HG02588 (cell line): ENCODE results near the gene STT3B.

Experiments
- ATAC-seq: cut with Tn5 transposase; IDR thresholded peaks from one replicate; pipeline ENCODE4 v1.9.1; 2021; ENCODE audit warnings: mild to moderate bottlenecking, moderate library complexity; ENCODE audit not compliant: unreplicated experiment

STT3B gene

GRCh38 chr3:31636049-31636448 lies 103.3 kb downstream of the STT3B start:
- no peak for ATAC-seq

- no peak for ATAC-seq
Observed at GRCh38 chr3:31636694-31637442, 104.1 kb downstream of the STT3B start.

GRCh38 chr3:31639828-31640227 lies 107.1 kb downstream of the STT3B start:
- ATAC-seq, result no peak

- ATAC-seq, result no peak
Observed at GRCh38 chr3:31645256-31645655, 112.5 kb downstream of the STT3B start.

GRCh38 chr3:31648286-31648968 lies 115.7 kb downstream of the STT3B start:
- ATAC-seq, result no peak

- no peak for ATAC-seq
Observed at GRCh38 chr3:31652296-31652695, 119.6 kb downstream of the STT3B start.

- no peak for ATAC-seq
Observed at GRCh38 chr3:31653464-31653863, 120.7 kb downstream of the STT3B start.

- ATAC-seq, result no peak
Observed at GRCh38 chr3:31654998-31655397, 122.3 kb downstream of the STT3B start.

GRCh38 chr3:31659246-31659645 lies 126.5 kb downstream of the STT3B start:
- no peak for ATAC-seq

- no peak for ATAC-seq
Observed at GRCh38 chr3:31661286-31661685, 128.6 kb downstream of the STT3B start.

- ATAC-seq, result no peak
Observed at GRCh38 chr3:31661993-31662670, 129.4 kb downstream of the STT3B start.

GRCh38 chr3:31664031-31664430 lies 131.3 kb downstream of the STT3B start:
- ATAC-seq, result no peak

- ATAC-seq, result no peak
Observed at GRCh38 chr3:31667582-31667981, 134.9 kb downstream of the STT3B start.

GRCh38 chr3:31668242-31668641 lies 135.5 kb downstream of the STT3B start:
- ATAC-seq, result no peak

- no peak for ATAC-seq
Observed at GRCh38 chr3:31670136-31670535, 137.4 kb downstream of the STT3B start.

- ATAC-seq, result no peak
Observed at GRCh38 chr3:31670722-31671121, 138.0 kb downstream of the STT3B start.

GRCh38 chr3:31671451-31671850 lies 138.7 kb downstream of the STT3B start:
- no peak for ATAC-seq

- ATAC-seq, result no peak
Observed at GRCh38 chr3:31671976-31672375, 139.3 kb downstream of the STT3B start.

GRCh38 chr3:31673950-31674349 lies 141.2 kb downstream of the STT3B start:
- no peak for ATAC-seq

- no peak for ATAC-seq
Observed at GRCh38 chr3:31676556-31676955, 143.8 kb downstream of the STT3B start.

- no peak for ATAC-seq
Observed at GRCh38 chr3:31680072-31680870, 147.5 kb downstream of the STT3B start.
